Activated CD4-positive, alpha-beta T cell treated with anti-CD3 and anti-CD28 coated beads, Interleukin-2, amount 50 U/mL, for 1 hour (primary cell): ENCODE data around the gene KMT2B.

Experiments used
- DNase-seq: peaks from one replicate; pipeline ENCODE4 v3.0.0-alpha.2; 2020

Gene KMT2B

GRCh38 chr19:35729021-35729420 lies 11.2 kb downstream of the KMT2B start:
- DNase-seq: no peak

- DNase-seq: no peak
Measured at GRCh38 chr19:35729763-35730162, 12.0 kb downstream of the KMT2B start.

GRCh38 chr19:35730326-35730725 lies 12.5 kb downstream of the KMT2B start:
- no peak for DNase-seq

DNA sequence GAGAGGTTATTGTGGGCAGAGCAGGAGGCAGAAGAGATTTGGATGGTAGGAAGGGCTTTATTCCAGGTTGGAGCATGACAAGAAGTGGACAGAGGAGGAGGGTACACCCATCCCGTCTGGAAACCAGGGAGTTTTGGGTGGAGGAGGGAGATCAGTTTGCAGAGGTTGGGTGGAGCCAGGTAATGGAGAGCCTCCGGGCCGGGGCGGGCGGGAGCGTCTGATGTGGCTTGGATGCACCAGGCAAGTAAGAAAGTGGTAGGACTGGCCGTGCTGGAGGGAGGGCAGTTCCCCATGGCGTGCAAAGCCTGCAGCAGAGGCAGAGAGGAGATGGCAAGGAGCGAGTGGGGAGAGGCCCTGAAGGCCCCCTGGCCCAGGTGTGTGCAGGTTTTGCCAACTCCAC lies 13.6 kb downstream of the KMT2B start:
- DNase-seq: no peak

- no peak for DNase-seq
Measured at GRCh38 chr19:35731779-35732405, 14.1 kb downstream of the KMT2B start.

GRCh38 chr19:35732540-35733179 lies 14.9 kb downstream of the KMT2B start:
- DNase-seq: no peak

- DNase-seq: no peak
Measured at GRCh38 chr19:35733180-35734125, 15.7 kb downstream of the KMT2B start.

DNA sequence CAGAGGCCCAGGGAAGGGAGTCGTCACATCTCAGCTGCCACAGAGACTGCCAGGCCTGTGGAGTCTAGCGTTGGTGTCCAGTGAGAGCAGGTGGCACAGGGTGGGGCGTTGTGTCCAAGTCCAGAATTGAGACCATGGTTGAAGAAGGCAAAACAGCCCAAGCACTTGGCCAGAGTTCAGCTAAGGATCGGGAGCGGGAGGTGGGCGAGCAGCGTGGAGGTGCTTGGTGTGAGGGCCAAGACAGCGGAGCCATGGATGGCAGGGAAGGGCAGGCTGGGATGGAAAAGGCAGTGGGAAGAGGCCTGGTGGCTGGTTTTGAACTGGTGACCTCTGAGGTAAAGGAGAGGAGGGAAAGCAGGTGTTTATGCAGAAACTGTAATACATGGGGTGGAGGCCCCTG lies 16.5 kb downstream of the KMT2B start:
- DNase-seq: no peak

- no peak for DNase-seq
Measured at GRCh38 chr19:35734889-35735288, 17.1 kb downstream of the KMT2B start.

- no peak for DNase-seq
Measured at GRCh38 chr19:35736913-35737886, 19.4 kb downstream of the KMT2B start.

DNA sequence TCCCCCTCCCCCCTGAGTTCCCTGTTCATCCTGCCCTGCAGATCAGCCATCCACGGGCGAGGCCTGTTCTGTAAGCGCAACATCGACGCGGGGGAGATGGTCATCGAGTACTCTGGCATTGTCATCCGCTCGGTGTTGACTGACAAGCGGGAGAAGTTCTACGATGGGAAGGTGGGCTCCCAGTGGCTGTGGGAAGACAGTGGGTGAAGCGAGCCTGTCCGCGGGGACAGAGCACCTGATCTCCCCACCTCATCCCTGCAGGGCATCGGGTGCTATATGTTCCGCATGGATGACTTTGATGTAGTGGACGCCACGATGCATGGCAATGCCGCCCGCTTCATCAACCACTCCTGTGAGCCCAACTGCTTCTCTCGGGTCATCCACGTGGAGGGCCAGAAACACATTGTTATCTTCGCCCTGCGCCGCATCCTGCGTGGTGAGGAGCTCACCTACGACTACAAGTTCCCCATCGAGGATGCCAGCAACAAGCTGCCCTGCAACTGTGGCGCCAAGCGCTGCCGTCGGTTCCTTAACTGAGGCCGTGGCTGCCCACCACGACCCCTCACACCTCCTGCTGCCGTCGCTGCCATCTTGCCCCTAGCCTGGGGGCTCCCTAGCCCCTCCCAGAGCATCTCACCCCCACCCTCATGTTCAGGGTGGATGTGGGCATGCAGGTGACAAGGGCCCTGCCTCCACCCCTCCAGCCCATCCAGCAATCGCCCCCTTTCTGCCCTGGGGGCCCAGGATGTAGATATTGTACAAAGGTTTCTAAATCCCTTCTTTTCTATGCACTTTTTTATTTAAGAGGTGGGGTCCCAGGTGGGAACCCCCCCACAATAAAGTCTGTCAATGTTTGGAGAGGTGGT lies 20.5 kb downstream of the KMT2B start:
- no peak for DNase-seq

DNA sequence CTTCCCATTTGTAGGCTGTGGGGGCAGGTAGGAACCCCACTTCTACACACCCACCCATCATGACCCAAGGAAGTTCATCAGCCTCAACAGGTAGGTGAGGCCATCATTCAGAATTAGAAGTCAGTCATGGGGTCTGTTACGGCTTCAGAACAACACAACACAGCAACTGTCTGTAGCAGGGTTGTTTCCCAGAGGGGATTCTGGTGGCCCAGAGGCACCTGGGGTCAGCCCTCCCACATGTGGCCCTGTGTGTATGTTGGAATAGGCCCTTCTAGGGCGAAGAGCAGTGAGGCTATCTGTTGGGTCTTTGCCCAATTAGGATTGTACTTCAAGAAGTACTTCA lies 21.1 kb downstream of the KMT2B start:
- no peak for DNase-seq

DNA sequence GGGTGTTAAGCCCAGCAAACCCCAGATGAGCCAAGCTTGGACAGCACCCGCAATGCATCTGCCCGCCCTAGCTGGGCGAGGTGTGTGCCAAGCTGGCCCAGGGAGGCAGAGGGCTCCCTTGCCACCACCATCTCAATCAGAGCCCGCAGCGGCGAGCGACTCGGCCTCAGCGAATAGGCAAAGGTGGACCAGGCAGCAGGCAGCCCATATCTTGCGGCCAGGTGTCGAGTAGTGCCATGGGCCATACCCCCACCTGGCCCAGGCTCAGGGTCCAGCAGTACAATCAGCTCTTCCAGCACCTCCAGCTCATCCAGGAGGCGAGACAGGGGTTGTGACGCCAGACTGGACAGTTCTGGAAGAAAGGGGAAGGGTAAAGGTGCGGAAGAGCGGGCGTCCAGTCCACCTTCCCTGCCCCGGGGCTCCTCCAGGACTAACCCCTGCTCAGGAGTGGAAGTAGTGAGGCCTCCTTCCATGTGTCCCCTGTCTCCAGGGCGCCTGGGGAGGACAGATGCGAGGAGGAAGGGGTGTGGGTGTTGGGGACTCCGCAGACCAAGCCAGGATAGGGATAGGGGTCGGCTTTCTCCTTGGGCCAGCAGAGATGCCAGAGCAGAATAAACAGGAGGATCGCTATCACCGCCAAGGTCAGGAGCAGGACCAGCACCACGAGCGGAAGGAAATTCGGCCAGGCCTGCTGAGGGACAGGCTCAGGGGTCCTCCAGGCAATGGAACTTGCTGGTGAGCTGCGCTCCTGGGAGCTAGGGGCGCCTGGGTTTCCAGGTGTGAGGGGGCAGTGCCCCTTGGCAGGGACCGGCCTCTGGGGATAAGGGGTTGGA lies 21.7 kb downstream of the KMT2B start:
- DNase-seq: no peak

DNA sequence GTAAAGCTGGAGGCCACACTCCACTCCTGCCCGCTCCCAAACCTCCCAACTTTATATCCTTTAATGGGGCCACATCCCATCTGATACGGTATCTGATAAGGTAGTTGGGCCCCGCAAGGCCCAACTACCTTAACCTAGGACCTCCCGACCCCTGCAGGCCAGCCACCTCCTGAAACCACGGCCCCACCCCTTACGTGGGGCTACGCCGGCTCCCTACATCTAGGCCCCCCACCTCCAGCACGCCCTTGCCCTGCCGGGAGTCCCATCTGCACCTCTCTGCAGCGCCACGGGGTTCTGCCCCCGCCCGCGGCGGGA lies 22.3 kb downstream of the KMT2B start:
- DNase-seq: no peak

DNA sequence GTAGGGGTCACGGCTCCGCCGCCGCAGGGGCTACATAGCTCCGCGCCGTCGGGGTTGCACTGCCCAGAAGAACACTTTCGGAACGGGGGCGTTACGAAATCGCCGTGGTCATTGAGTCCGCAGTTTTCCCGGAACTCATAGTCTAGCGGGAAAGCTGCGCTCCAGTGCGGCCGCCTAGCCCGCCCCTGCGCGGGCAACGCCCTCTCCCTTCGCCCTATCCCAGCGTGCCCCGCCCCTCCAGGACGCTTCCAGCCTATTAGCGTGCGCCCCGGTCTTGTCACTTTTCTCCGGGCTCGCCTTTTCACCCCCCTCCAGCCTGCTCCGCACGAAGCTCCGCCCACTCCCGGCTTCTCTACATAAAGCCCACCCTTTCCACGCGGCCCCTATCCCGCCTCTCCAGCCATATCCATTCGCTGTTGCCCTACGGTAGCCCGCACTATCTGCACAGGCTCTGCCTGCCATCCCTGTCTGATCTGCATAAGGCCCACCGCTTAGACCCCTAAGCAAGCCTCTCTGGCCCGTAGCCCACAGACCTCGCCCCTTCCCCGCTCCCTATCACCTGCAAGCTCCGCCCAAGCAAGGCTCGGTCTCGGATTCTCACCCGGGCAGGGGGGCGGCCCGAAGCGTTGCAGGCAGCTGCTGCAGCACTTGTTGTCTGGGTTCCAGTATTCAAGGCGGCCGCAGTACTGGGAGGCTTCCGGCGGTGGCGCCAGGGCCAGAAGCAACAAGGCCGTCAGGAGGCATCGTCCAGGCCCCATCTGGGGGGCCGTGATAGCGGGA lies 22.8 kb downstream of the KMT2B start:
- peak; percentile 94 for DNase-seq

DNA sequence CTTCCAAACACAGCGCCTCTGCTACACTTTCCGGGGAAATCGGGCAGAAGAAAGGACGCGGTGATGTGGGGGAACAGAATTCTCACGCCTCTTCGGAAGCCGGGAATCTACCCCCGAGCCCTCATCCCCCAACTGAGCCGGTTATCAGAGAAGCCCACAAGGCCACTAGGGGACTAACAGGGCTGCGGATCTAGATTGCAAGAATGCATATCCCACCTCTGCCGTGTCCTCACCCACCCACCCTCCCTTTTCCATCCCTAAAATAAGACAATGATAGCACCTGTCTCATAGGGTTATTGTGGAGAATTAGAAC lies 23.4 kb downstream of the KMT2B start:
- DNase-seq: no peak

GRCh38 chr19:35742121-35742724 lies 24.4 kb downstream of the KMT2B start, which contains the start of gene IGFLR1:
Gene IGFLR1, minus strand, starts transcription at chr19:35742452. Its CDS starts 1,272 bp downstream, at chr19:35741180.
- peak; percentile 50 for DNase-seq

DNA sequence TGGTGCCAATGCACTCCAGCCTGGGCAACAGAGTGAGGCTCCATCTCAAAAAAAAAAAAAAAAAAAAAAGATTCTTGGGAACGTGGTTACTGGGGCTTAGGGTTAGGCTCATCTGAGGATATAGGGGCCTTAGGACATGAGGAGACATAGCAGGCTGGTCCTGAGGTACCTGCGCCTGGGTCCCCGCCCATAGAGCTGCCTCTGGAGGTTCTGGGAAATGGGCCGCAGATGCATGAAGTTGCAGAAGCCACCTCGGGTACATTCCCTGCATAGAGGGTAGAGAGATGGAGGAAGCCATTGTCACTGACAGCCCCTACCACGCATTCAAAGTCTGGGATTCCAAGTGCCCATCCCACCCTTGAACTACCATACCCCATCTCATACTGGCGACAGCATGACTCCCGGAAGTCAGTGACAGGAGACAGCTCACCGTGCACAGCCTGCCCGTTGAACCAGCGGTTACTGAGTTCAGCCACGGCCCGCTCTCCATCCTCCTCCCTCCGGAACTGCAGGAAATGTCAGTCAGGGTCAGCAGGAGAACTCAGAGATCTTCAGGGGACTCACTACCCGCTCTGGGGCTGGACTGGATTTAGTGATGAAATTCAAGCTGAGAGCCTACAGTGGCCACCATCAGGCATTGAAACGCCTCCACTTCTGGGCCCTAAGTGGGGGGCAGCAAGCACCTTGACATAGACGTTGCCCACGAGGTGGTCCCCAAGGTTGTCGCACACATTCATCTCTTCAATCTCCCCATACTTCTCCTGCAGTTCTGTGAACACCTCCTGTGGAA lies 26.0 kb downstream of the KMT2B start:
- no peak for DNase-seq
